ENCODE data around the gene ACAP1. TPM values are rescaled to one million over a fixed set of nuclear protein-coding genes. Genes with fewer than 3 reads are reported as not detected.

ACAP1 gene
- total RNA-seq, 1 donor from 2014 or later = 16.0 TPM

GRCh38 chr17:7370853-7371252 lies 34.5 kb downstream of the ACAP1 start:
- no peaks in the 10 kb centered on the region for H4K20me1 ChIP-seq (ENCODE audit: insufficient read depth, low read length)
- H3K79me2 ChIP-seq (ENCODE audit: insufficient read depth, low read length) = no peaks in the 10 kb centered on the region
- Mint-ChIP-seq H3K36me3 (ENCODE audit: low read depth, unreplicated experiment) (no peaks in the 10 kb centered on the region), H3K4me3 (ENCODE audit: unreplicated experiment) (no peak overlapping the region), H3K9me3 (ENCODE audit: unreplicated experiment) (no peaks in the 10 kb centered on the region), H3K27ac (ENCODE audit: unreplicated experiment) (no peak overlapping the region), H3K4me1 (ENCODE audit: low read depth, unreplicated experiment) (peaks cover 1% of the 10 kb centered on the region), H3K27me3 (ENCODE audit: low read depth, unreplicated experiment) (peaks cover 18% of the 10 kb centered on the region)
- no peak overlapping the region for H3K4me2 ChIP-seq (ENCODE audit: low read length)
- H3K27ac ChIP-seq (ENCODE audit: low read depth, low read length) = no peak overlapping the region
- peaks cover 2% of the 10 kb centered on the region for H3K27me3 ChIP-seq (ENCODE audit: insufficient read depth, low read length)
- no peaks in the 10 kb centered on the region for H3K4me1 ChIP-seq (ENCODE audit: insufficient read depth, low read length)
- no peaks in the 10 kb centered on the region for H3K36me3 ChIP-seq (ENCODE audit: insufficient read depth, low read length)
- H3K9ac ChIP-seq (ENCODE audit: low read length) = no peak overlapping the region
- FAIRE-seq = no peak
- DNase-seq (ENCODE audit: low read depth) = no peak
- TF ChIP-seq EZH2 (IDR thresholded peaks at IDR 0.05; ENCODE audit: insufficient read depth, low read length) (no peak), CTCF (IDR thresholded peaks at IDR 0.05; ENCODE audit: insufficient read depth, low read depth, low read length) (no peak)
- no peaks in the 10 kb centered on the region for H3K9me3 ChIP-seq (ENCODE audit: insufficient read depth, low read depth, low read length)
- no peak overlapping the region for H2AFZ ChIP-seq (ENCODE audit: low read depth, low read length)
- H3K4me3 ChIP-seq (ENCODE audit: insufficient read depth, low read depth, low read length) = no peak overlapping the region

- H3K9me3 ChIP-seq (ENCODE audit: insufficient read depth, low read depth, low read length) = peaks cover 2% of the 10 kb centered on the region
- FAIRE-seq (no peak), DNase-seq (ENCODE audit: low read depth) (no peak)
- H3K27me3 Mint-ChIP-seq (ENCODE audit: low read depth, unreplicated experiment) = peaks cover 13% of the 10 kb centered on the region
- H3K4me1 Mint-ChIP-seq (ENCODE audit: low read depth, unreplicated experiment) = no peaks in the 10 kb centered on the region
- peaks cover 3% of the 10 kb centered on the region for H3K9me3 Mint-ChIP-seq (ENCODE audit: unreplicated experiment)
- H3K9ac ChIP-seq (ENCODE audit: low read length) = no peak overlapping the region
- no peaks in the 10 kb centered on the region for H3K79me2 ChIP-seq (ENCODE audit: insufficient read depth, low read length)
- no peak overlapping the region for H3K27ac Mint-ChIP-seq (ENCODE audit: unreplicated experiment)
- H3K36me3 Mint-ChIP-seq (ENCODE audit: low read depth, unreplicated experiment) = no peaks in the 10 kb centered on the region
- no peaks in the 10 kb centered on the region for H4K20me1 ChIP-seq (ENCODE audit: insufficient read depth, low read length)
- no peaks in the 10 kb centered on the region for H3K4me1 ChIP-seq (ENCODE audit: insufficient read depth, low read length)
- no peak overlapping the region for H3K4me2 ChIP-seq (ENCODE audit: low read length)
- H3K4me3 Mint-ChIP-seq (ENCODE audit: unreplicated experiment) = peak overlapping the region; percentile 46
- TF ChIP-seq CTCF (IDR thresholded peaks at IDR 0.05; ENCODE audit: insufficient read depth, low read depth, low read length) = no peak
- no peak for TF ChIP-seq EZH2 (IDR thresholded peaks at IDR 0.05; ENCODE audit: insufficient read depth, low read length)
- H3K36me3 ChIP-seq (ENCODE audit: insufficient read depth, low read length) = no peaks in the 10 kb centered on the region
- no peak overlapping the region for H3K27ac ChIP-seq (ENCODE audit: low read depth, low read length)
- H3K27me3 ChIP-seq (ENCODE audit: insufficient read depth, low read length) = no peaks in the 10 kb centered on the region
- no peak overlapping the region for H3K4me3 ChIP-seq (ENCODE audit: insufficient read depth, low read depth, low read length)
- H2AFZ ChIP-seq (ENCODE audit: low read depth, low read length) = no peak overlapping the region
Observed at GRCh38 chr17:7374353-7374752, 38.0 kb downstream of the ACAP1 start.

- TF ChIP-seq EZH2 (IDR thresholded peaks at IDR 0.05; ENCODE audit: insufficient read depth, low read length) (no peak), CTCF (IDR thresholded peaks at IDR 0.05; ENCODE audit: insufficient read depth, low read depth, low read length) (no peak)
- Mint-ChIP-seq H3K36me3 (ENCODE audit: low read depth, unreplicated experiment) (no peaks in the 10 kb centered on the region), H3K27ac (ENCODE audit: unreplicated experiment) (no peak overlapping the region), H3K4me1 (ENCODE audit: low read depth, unreplicated experiment) (no peaks in the 10 kb centered on the region), H3K9me3 (ENCODE audit: unreplicated experiment) (peaks cover 10% of the 10 kb centered on the region), H3K4me3 (ENCODE audit: unreplicated experiment) (peak overlapping the region; percentile 14), H3K27me3 (ENCODE audit: low read depth, unreplicated experiment) (peaks cover 29% of the 10 kb centered on the region)
- Histone ChIP-seq H3K4me2 (ENCODE audit: low read length) (no peak overlapping the region), H3K4me3 (ENCODE audit: insufficient read depth, low read depth, low read length) (no peak overlapping the region), H3K4me1 (ENCODE audit: insufficient read depth, low read length) (peaks cover 15% of the 10 kb centered on the region), H3K27me3 (ENCODE audit: insufficient read depth, low read length) (peaks cover 38% of the 10 kb centered on the region), H3K9me3 (ENCODE audit: insufficient read depth, low read depth, low read length) (peaks cover 6% of the 10 kb centered on the region), H3K9ac (ENCODE audit: low read length) (no peak overlapping the region), H2AFZ (ENCODE audit: low read depth, low read length) (no peak overlapping the region), H3K27ac (ENCODE audit: low read depth, low read length) (no peak overlapping the region), H3K79me2 (ENCODE audit: insufficient read depth, low read length) (no peaks in the 10 kb centered on the region), H4K20me1 (ENCODE audit: insufficient read depth, low read length) (no peaks in the 10 kb centered on the region), H3K36me3 (ENCODE audit: insufficient read depth, low read length) (no peaks in the 10 kb centered on the region)
- DNase-seq (ENCODE audit: low read depth) (no peak), FAIRE-seq (no peak)
Observed at GRCh38 chr17:7379134-7379533, 42.8 kb downstream of the ACAP1 start.
